GM12878 (cell line): ENCODE measurements around the gene ZNF44. TPM values are rescaled to one million over a fixed set of nuclear protein-coding genes. Genes with fewer than 3 reads are reported as not detected.

ENCODE experiments used
- ATAC-seq: fragments of 200-7000 bp; cut with Tn5 transposase; 3 replicates; pipeline ENCODE4 v1.9.1; 2020; ENCODE audit warnings: mild to moderate bottlenecking, moderate library complexity
- BruUV-seq: library from RNA; stranded (reverse); fragments of 400-500 nt; replicated peaks from 2 replicates; lab custom pipeline; 2021; lab: Mats Ljungman, UMichigan
- CTCF ChIA-PET: fragments of 300-600 bp; sonication (Branson Sonifier 250); formaldehyde crosslinking; extraction: SDS; loops from one replicate; lab custom pipeline; 2021; ENCODE audit warnings: inconsistent platforms; lab: Yijun Ruan, JAX
- POLR2A ChIA-PET: fragments of 350-600 bp; formaldehyde crosslinking; extraction: SDS; loops from one replicate; lab custom pipeline; 2021; ENCODE audit warnings: inconsistent platforms; lab: Charles Lee
- RAD21 ChIA-PET: fragments of 300-600 bp; sonication (Branson Sonifier 250); formaldehyde crosslinking; loops from one replicate; lab custom pipeline; 2023; ENCODE audit warnings: antibody characterized with exemption; ENCODE audit not compliant: unreplicated experiment; lab: Charles Lee
- SMC1A ChIA-PET: fragments of 300-600 bp; sonication (Branson Sonifier 250); formaldehyde crosslinking; loops from one replicate; lab custom pipeline; 2023; ENCODE audit not compliant: unreplicated experiment, uncharacterized antibody; lab: Charles Lee
- DNase-seq: peaks from one replicate; pipeline ENCODE4 v3.0.0-alpha.2; 2011; ENCODE audit warnings: low read depth, low spot score
- FAIRE-seq: peaks from 3 replicates; lab custom pipeline; 2011; peaks lifted over from hg19 to GRCh38; lab: Jason Lieb, UNC
- H2AFZ ChIP-seq: 2 replicates; pipeline ENCODE4 v1.6.0; 2011; ENCODE audit warnings: low read depth, low read length, control low read depth; ENCODE audit not compliant: control insufficient read depth
- H3K27ac ChIP-seq: 2 replicates; pipeline ENCODE4 v1.5.1; 2011; ENCODE audit warnings: control low read depth; ENCODE audit not compliant: control insufficient read depth, insufficient read depth
- H3K27me3 ChIP-seq, 2 experiments: replicated peaks in 1 of 2; 2 replicates each; pipeline versions ENCODE4 v1.6.0 to v1.6.1; 2011; ENCODE audit warnings: low read length in 1 of 2; ENCODE audit not compliant: control insufficient read depth in 2 of 2, insufficient read depth in 2 of 2
- H3K36me3 ChIP-seq, 2 experiments: 2 replicates each; pipeline ENCODE4 v1.5.1; 2011; ENCODE audit warnings: low read length in 1 of 2; ENCODE audit not compliant: control insufficient read depth in 2 of 2, insufficient read depth in 2 of 2
- H3K4me1 ChIP-seq: 2 replicates; pipeline ENCODE4 v1.6.1; 2011; ENCODE audit warnings: mild to moderate bottlenecking, low read length, moderate library complexity, mixed read lengths; ENCODE audit not compliant: control insufficient read depth, insufficient read depth
- H3K4me2 ChIP-seq: 2 replicates; pipeline ENCODE4 v1.6.0; 2011; ENCODE audit warnings: control low read depth; ENCODE audit not compliant: control insufficient read depth, insufficient read depth
- H3K4me3 ChIP-seq: fragments of 200-600 bp; sonication (generic); 2 replicates; pipeline ENCODE4 v1.5.1; 2016
- H3K79me2 ChIP-seq: 2 replicates; pipeline ENCODE4 v1.6.0; 2011; ENCODE audit warnings: low read length; ENCODE audit not compliant: control insufficient read depth, insufficient read depth
- H3K9ac ChIP-seq: 2 replicates; pipeline ENCODE4 v1.8.0; 2011; ENCODE audit warnings: low read length, control low read depth, mixed read lengths; ENCODE audit not compliant: control insufficient read depth, insufficient read depth
- H3K9me3 ChIP-seq: replicated peaks from 3 replicates; pipeline ENCODE4 v1.5.1; 2011; ENCODE audit warnings: mild to moderate bottlenecking, low read length; ENCODE audit not compliant: control insufficient read depth, insufficient read depth
- H4K20me1 ChIP-seq: 2 replicates; pipeline ENCODE4 v1.6.0; 2011; ENCODE audit not compliant: control insufficient read depth, insufficient read depth
- POU2F2 ChIP-seq: IDR thresholded peaks from 3 replicates; pipeline ENCODE4 v1.6.1; 2011; ENCODE audit warnings: low read depth, mild to moderate bottlenecking, low read length, borderline replicate concordance
- ZZZ3 ChIP-seq: IDR thresholded peaks from 2 replicates; pipeline ENCODE4 v1.6.1; 2011; ENCODE audit warnings: low read depth; ENCODE audit not compliant: control insufficient read depth, insufficient read length
- WGBS: methylation state at CpG from one replicate; pipeline ENCODE4 v1.1.6; 2016; ENCODE audit warnings: low lambda C conversion rate; ENCODE audit not compliant: insufficient replicate concordance, insufficient coverage; ENCODE audit errors: missing lambda C conversion rate; 5-methylcytosine and 5-hydroxymethylcytosine counted together
- in situ Hi-C: fragments of 300-500 bp; cut with MboI; formaldehyde crosslinking; loops from 9 replicates; pipeline ENCODE4 v1.14.3; 2018; ENCODE audit warnings: mixed read lengths
- intact Hi-C: fragments of 100-400 bp; cut with micrococcal nuclease; formaldehyde crosslinking; loops from one replicate; pipeline ENCODE4 v1.14.2; 2022; ENCODE audit not compliant: unreplicated experiment
- polyA plus RNA-seq, 11 experiments: library from polyadenylated mRNA; depleted of rRNA in 4 of 11; unstranded in 6 of 11; stranded (reverse) in 5 of 11; fragments of >200 nt; fragmentation: Nextera tagmentation in 4 of 11; fragmentation: Illumina TruSeq in 1 of 11; extraction: Ambion mirVana in 4 of 11; extraction: Trizol in 1 of 11; gene quantifications; 1 replicate in 1 of 11; 2 replicates in 10 of 11; pipeline versions ENCODE4 v1.2.1 to v1.2.3, GENCODE V29; 2011 to 2016; ENCODE audit warnings: inconsistent platforms in 2 of 11, missing spikeins in 2 of 11, low read depth in 1 of 11
- total RNA-seq, 4 experiments: library from RNA; depleted of rRNA in 3 of 4; stranded (reverse); fragments of >200 nt in 3 of 4; fragmentation: Illumina TruSeq in 1 of 4; extraction: Trizol in 1 of 4; gene quantifications; 2 replicates each; pipeline versions ENCODE4 v1.2.1 to v1.2.3, GENCODE V29; 2013 to 2021
- TF ChIP-seq, protein P1 (sequence below): fragments of 450-650 bp; IDR thresholded peaks from 2 replicates; pipeline ENCODE4 v1.6.1; 2017; ENCODE audit warnings: antibody characterized with exemption, mild to moderate bottlenecking, moderate library complexity
- TF ChIP-seq, protein P2 (sequence below): fragments of 450-650 bp; IDR thresholded peaks from 2 replicates; pipeline ENCODE4 v1.6.1; 2017; ENCODE audit warnings: mild to moderate bottlenecking, moderate library complexity

The ZNF44 gene
- total and polyA plus RNA-seq, 10 of the 15 experiments (the other 5 are each of a cell fraction or from before 2014, with no cell fraction given): 3.7 to 11.3 (median 5.4) TPM

DNA sequence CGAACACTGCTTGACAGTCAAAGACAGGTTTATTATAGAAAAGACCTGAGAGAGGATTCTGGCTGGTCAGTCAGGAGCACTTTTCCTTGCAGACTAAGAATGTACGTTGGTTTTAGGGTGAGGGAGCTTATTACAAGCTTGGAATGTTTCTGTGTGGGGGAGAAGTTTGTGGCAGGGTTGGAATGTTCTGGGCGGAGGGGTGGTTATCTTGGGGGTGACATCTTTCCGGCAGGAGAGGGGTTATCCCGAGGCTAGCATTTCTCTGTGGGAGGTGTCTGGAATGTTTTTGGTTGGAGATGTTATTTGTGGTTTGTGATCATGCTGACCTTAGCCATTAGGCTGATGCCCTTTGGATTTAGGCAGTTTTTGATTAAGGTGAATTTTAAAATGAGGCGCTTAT lies 70.0 kb downstream of the ZNF44 start:
- Histone ChIP-seq H3K79me2 (no peaks in the 10 kb centered on the region), H3K4me3 (no peak overlapping the region), H3K9me3 (peaks cover 2% of the 10 kb centered on the region; the same call in 2 of the 3 replicates), H3K36me3 (no peaks in the 10 kb centered on the region), H3K4me2 (no peak overlapping the region), H3K4me1 (no peaks in the 10 kb centered on the region), H3K27ac (no peak overlapping the region), H3K9ac (no peak overlapping the region), H3K27me3 (no peaks in the 10 kb centered on the region), H2AFZ (no peak overlapping the region), H4K20me1 (no peaks in the 10 kb centered on the region)
- POLR2A ChIA-PET: no interaction called here
- intact Hi-C loops (no loop called here), in situ Hi-C loops (no loop called here)
- TF ChIP-seq ZZZ3: no peak
- TF ChIP-seq POU2F2: no peak
- TF ChIP-seq, protein P1, sequence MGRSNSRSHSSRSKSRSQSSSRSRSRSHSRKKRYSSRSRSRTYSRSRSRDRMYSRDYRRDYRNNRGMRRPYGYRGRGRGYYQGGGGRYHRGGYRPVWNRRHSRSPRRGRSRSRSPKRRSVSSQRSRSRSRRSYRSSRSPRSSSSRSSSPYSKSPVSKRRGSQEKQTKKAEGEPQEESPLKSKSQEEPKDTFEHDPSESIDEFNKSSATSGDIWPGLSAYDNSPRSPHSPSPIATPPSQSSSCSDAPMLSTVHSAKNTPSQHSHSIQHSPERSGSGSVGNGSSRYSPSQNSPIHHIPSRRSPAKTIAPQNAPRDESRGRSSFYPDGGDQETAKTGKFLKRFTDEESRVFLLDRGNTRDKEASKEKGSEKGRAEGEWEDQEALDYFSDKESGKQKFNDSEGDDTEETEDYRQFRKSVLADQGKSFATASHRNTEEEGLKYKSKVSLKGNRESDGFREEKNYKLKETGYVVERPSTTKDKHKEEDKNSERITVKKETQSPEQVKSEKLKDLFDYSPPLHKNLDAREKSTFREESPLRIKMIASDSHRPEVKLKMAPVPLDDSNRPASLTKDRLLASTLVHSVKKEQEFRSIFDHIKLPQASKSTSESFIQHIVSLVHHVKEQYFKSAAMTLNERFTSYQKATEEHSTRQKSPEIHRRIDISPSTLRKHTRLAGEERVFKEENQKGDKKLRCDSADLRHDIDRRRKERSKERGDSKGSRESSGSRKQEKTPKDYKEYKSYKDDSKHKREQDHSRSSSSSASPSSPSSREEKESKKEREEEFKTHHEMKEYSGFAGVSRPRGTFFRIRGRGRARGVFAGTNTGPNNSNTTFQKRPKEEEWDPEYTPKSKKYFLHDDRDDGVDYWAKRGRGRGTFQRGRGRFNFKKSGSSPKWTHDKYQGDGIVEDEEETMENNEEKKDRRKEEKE: no peak
- SMC1A ChIA-PET: no interaction called here
- BruUV-seq: no TSS peak
- DNase-seq (no peak), FAIRE-seq (no peak), ATAC-seq (no peak)
- 93% methylated on average over 6 of the region's 6 CpGs for WGBS
- CTCF ChIA-PET: no interaction called here
- RAD21 ChIA-PET: no interaction called here

DNA sequence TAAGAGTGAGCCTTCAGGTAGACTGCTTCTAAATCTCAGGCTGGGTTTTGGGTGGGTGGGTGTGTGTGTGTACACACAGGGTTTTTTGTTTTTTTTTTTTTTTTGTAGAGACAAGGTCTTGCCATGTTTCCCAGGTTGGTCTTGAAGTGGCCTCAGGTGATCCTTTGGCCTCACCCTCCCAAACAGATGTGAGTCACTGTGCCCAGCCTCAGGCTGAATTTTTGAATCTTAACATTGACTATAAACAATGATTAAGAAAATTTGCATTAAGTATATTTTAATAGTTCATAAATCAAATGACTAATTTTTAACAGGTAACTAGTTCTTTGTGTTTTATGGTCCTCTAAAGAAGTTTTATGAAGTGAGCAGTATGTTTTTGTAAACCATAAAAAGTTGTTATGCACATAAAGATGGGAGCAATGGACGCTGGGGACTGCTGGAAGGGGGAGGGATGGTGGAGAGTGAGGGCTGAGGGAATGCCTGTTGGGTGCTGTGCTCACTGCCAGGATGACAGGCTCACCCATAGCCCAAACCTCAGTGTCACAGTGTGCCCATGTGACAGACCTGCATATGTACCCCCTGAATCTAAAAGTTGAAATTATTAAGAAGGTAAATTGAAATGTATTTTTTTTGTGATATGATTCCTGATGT lies 71.6 kb downstream of the ZNF44 start:
- intact Hi-C loops (no loop called here), in situ Hi-C loops (no loop called here)
- H3K79me2 ChIP-seq: no peaks in the 10 kb centered on the region
- H4K20me1 ChIP-seq: no peaks in the 10 kb centered on the region
- ChIA-PET POLR2A (no interaction called here), RAD21 (no interaction called here), CTCF (no interaction called here), SMC1A (no interaction called here)
- no peak for ATAC-seq
- TF ChIP-seq, protein P2, sequence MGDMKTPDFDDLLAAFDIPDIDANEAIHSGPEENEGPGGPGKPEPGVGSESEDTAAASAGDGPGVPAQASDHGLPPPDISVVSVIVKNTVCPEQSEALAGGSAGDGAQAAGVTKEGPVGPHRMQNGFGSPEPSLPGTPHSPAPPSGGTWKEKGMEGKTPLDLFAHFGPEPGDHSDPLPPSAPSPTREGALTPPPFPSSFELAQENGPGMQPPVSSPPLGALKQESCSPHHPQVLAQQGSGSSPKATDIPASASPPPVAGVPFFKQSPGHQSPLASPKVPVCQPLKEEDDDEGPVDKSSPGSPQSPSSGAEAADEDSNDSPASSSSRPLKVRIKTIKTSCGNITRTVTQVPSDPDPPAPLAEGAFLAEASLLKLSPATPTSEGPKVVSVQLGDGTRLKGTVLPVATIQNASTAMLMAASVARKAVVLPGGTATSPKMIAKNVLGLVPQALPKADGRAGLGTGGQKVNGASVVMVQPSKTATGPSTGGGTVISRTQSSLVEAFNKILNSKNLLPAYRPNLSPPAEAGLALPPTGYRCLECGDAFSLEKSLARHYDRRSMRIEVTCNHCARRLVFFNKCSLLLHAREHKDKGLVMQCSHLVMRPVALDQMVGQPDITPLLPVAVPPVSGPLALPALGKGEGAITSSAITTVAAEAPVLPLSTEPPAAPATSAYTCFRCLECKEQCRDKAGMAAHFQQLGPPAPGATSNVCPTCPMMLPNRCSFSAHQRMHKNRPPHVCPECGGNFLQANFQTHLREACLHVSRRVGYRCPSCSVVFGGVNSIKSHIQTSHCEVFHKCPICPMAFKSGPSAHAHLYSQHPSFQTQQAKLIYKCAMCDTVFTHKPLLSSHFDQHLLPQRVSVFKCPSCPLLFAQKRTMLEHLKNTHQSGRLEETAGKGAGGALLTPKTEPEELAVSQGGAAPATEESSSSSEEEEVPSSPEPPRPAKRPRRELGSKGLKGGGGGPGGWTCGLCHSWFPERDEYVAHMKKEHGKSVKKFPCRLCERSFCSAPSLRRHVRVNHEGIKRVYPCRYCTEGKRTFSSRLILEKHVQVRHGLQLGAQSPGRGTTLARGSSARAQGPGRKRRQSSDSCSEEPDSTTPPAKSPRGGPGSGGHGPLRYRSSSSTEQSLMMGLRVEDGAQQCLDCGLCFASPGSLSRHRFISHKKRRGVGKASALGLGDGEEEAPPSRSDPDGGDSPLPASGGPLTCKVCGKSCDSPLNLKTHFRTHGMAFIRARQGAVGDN: no peak
- no peak for TF ChIP-seq ZZZ3
- no peaks in the 10 kb centered on the region for H3K27me3 ChIP-seq
- H2AFZ ChIP-seq: no peak overlapping the region
- no peaks in the 10 kb centered on the region for H3K36me3 ChIP-seq
- no peaks in the 10 kb centered on the region for H3K4me1 ChIP-seq
- no peak overlapping the region for H3K4me3 ChIP-seq
- no TSS peak for BruUV-seq
- no peak for FAIRE-seq
- no peak for DNase-seq
- H3K9me3 ChIP-seq: peaks cover 3% of the 10 kb centered on the region; the same call in 1 of the 3 replicates
- H3K4me2 ChIP-seq: no peak overlapping the region
- WGBS: 0% methylated on average over 1 of the region's 1 CpG
- H3K9ac ChIP-seq: no peak overlapping the region
- no peak overlapping the region for H3K27ac ChIP-seq
